ENCODE measurements around the gene PROX2.

GRCh38 chr14:74917646-74918081 lies 41.7 kb upstream of the PROX2 start:
- TF ChIP-seq CTCF (conservative IDR thresholded peaks at IDR 0.05) (no peak), ZFX (IDR thresholded peaks at IDR 0.05) (no peak)
